Nephron progenitor cell (in vitro differentiated cells): ENCODE measurements around the gene FGD5.

ENCODE experiments used
- DNase-seq: peaks from one replicate; pipeline ENCODE4 v3.0.0; 2021
- H3K27ac Mint-ChIP-seq: 2 replicates; pipeline ENCODE4 v1.8.0; 2021; ENCODE audit warnings: mild to moderate bottlenecking, moderate library complexity, mixed read lengths
- H3K27me3 Mint-ChIP-seq: 2 replicates; pipeline ENCODE4 v1.8.0; 2021; ENCODE audit warnings: mild to moderate bottlenecking, low read depth, mixed read lengths; ENCODE audit not compliant: poor library complexity
- H3K36me3 Mint-ChIP-seq: 2 replicates; pipeline ENCODE4 v1.8.0; 2021; ENCODE audit warnings: low read depth, mixed read lengths
- H3K4me1 Mint-ChIP-seq: 2 replicates; pipeline ENCODE4 v1.8.0; 2021; ENCODE audit warnings: mixed read lengths
- H3K4me3 Mint-ChIP-seq: 2 replicates; pipeline ENCODE4 v1.8.0; 2021; ENCODE audit warnings: mild to moderate bottlenecking, moderate library complexity, mixed read lengths
- H3K9me3 Mint-ChIP-seq: 2 replicates; pipeline ENCODE4 v1.8.0; 2021; ENCODE audit warnings: mild to moderate bottlenecking, moderate library complexity, mixed read lengths
- TF ChIP-seq, protein P1 (sequence below): fragments of 200-600 bp; sonication (generic); IDR thresholded peaks from 2 replicates; pipeline ENCODE4 v1.5.0; 2021; ENCODE audit warnings: antibody characterized with exemption

FGD5 gene

GRCh38 chr3:14941871-14942270, 123.1 kb downstream of the FGD5 start:
- Mint-ChIP-seq H3K27ac (peak overlapping the region; percentile 45), H3K4me3 (no peak overlapping the region), H3K9me3 (no peaks in the 10 kb centered on the region), H3K36me3 (peaks cover 26% of the 10 kb centered on the region), H3K4me1 (peaks cover 15% of the 10 kb centered on the region), H3K27me3 (peaks cover 2% of the 10 kb centered on the region)
- TF ChIP-seq, protein P1, sequence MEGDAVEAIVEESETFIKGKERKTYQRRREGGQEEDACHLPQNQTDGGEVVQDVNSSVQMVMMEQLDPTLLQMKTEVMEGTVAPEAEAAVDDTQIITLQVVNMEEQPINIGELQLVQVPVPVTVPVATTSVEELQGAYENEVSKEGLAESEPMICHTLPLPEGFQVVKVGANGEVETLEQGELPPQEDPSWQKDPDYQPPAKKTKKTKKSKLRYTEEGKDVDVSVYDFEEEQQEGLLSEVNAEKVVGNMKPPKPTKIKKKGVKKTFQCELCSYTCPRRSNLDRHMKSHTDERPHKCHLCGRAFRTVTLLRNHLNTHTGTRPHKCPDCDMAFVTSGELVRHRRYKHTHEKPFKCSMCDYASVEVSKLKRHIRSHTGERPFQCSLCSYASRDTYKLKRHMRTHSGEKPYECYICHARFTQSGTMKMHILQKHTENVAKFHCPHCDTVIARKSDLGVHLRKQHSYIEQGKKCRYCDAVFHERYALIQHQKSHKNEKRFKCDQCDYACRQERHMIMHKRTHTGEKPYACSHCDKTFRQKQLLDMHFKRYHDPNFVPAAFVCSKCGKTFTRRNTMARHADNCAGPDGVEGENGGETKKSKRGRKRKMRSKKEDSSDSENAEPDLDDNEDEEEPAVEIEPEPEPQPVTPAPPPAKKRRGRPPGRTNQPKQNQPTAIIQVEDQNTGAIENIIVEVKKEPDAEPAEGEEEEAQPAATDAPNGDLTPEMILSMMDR = no peak
- DNase-seq = no peak

DNA sequence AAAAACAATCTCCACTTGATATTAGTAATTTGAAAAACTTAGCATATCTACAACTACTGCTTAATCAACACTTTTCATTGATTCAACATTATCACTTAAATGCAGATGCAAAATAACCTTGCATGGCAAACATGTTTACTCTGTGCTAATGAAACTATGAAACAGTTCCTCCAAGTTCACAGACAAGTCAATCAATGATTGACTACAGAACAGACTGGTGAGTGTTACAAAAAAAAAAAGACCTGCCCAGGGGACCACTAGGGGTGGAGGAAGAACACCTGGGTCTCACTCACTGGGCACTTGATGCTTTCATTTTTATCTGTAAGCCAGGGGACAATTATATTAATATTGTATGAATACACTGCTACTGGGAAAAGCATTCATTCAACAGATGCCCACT, 124.3 kb downstream of the FGD5 start:
- no peak overlapping the region for H3K27ac Mint-ChIP-seq
- no peak for DNase-seq
- peaks cover 3% of the 10 kb centered on the region for H3K27me3 Mint-ChIP-seq
- H3K4me1 Mint-ChIP-seq = peaks cover 18% of the 10 kb centered on the region
- H3K9me3 Mint-ChIP-seq = no peaks in the 10 kb centered on the region
- TF ChIP-seq, protein P1 = no peak
- no peak overlapping the region for H3K4me3 Mint-ChIP-seq
- peaks cover 26% of the 10 kb centered on the region for H3K36me3 Mint-ChIP-seq

DNA sequence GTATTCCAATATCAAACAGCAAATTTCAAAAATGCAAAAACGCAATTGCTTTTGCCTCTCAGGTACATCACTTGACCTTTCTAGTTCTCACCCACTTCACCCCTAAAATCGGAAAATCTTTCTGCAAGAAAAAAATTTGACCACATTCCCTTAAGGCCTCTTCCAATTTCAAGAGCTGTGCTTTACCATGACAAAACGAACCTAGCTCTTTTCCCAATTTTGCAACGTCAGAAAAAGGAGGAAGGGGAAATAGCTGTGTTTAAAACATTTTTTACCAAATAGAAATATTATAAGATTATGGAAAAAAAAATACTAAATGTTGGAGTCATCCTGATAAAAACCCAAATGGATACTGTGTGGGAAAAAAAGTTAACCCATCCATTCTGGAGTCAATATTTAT, 127.5 kb downstream of the FGD5 start:
- H3K27ac Mint-ChIP-seq = peak overlapping the region; percentile 99
- H3K36me3 Mint-ChIP-seq = peaks cover 43% of the 10 kb centered on the region
- no peak for DNase-seq

DNA sequence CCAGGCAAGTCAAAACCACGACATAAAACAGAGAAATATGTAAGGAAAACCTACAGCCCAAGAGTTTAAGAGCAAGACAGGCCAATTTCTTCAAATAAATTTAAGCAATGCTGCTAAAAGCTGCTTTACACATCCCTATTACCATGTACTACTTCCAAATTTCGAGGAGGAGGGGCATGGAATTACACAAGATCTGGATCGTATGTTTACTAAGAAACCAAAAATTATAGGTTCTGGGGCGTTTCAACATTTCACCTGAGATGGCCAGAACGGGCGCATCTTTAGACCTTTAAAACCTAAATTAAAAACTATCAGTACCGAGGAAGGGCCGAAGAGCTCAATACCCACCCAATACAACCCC, 128.0 kb downstream of the FGD5 start:
- Mint-ChIP-seq H3K9me3 (no peaks in the 10 kb centered on the region), H3K27ac (peak overlapping the region; percentile 99), H3K4me1 (peaks cover 39% of the 10 kb centered on the region), H3K36me3 (peaks cover 47% of the 10 kb centered on the region), H3K4me3 (peak overlapping the region; percentile 94), H3K27me3 (peaks cover 3% of the 10 kb centered on the region)
- no peak for DNase-seq
- TF ChIP-seq, protein P1 = no peak

More for the DNA sequence above, 127.5 kb downstream of the FGD5 start:
- H3K9me3 Mint-ChIP-seq = no peaks in the 10 kb centered on the region
- peak overlapping the region; percentile 94 for H3K4me3 Mint-ChIP-seq
- H3K4me1 Mint-ChIP-seq = peaks cover 39% of the 10 kb centered on the region
- peaks cover 3% of the 10 kb centered on the region for H3K27me3 Mint-ChIP-seq
- TF ChIP-seq, protein P1 = no peak

DNA sequence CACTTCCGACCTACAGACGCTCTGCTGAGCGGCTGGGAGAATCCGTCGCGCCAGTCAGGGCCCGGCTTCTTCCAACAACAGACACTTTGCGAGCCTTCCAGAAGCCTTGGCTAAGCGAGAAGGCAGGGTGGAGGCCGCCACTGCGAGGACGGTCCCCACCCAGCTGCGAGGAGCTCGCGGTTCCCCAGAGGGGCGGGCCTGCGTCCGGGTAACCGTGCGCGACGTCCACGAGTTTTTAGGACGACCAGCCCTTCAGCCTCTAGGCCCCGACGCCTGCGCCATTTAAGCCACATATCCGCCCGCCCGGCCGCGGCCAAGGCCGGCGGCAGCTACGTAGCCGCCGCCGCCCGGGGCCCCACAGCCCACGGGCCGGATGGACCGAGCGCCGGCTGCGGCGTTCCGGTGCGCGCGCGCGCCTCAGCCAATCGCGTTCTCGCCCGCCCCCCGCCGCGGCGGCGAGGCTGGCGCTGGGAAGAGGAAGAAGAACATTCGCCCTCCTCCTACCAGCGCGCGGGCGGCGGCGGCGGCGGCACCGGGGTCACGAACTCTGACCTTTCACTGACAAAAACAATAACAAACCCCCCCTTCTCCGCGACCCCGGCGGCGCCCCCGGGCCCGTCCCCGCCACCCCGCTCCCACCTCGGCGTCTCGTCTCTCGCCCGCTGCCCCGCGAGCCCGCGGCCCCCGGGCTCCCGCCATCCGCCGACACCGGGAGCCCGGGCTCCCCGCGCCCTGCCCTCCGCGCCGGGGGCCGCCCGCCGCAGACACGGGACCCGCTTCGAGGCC, 128.5 kb downstream of the FGD5 start, which contains the start of gene NR2C2:
NR2C2 (plus strand) TSS at position 484 of the 786 bp plus-strand sequence. CDS start 56,332 bp downstream, outside the sequence.
- peak; percentile 85 for DNase-seq
- Mint-ChIP-seq H3K4me1 (peaks cover 39% of the 10 kb centered on the region), H3K27ac (peak within 1 kb of the TSS; percentile 100), H3K4me3 (peak within 1 kb of the TSS; percentile 94), H3K9me3 (no peaks in the 10 kb centered on the region), H3K36me3 (peaks cover 50% of the 10 kb centered on the region), H3K27me3 (peaks cover 3% of the 10 kb centered on the region)
- TF ChIP-seq, protein P1 = no peak
